Stimulated activated CD4-positive, alpha-beta T cell treated with anti-CD3 and anti-CD28 coated beads, Interleukin-12 subunit alpha, Interleukin-12 subunit beta, amount 100 ng/mL, for 24 hours (primary cell): Measurements from ENCODE around the gene MAN1C1.

Experiments
- DNase-seq, 2 experiments: peaks; one replicate each; pipeline ENCODE4 v3.0.0-alpha.2; 2020; ENCODE audit warnings: low read depth in 2 of 2

MAN1C1 gene

DNA sequence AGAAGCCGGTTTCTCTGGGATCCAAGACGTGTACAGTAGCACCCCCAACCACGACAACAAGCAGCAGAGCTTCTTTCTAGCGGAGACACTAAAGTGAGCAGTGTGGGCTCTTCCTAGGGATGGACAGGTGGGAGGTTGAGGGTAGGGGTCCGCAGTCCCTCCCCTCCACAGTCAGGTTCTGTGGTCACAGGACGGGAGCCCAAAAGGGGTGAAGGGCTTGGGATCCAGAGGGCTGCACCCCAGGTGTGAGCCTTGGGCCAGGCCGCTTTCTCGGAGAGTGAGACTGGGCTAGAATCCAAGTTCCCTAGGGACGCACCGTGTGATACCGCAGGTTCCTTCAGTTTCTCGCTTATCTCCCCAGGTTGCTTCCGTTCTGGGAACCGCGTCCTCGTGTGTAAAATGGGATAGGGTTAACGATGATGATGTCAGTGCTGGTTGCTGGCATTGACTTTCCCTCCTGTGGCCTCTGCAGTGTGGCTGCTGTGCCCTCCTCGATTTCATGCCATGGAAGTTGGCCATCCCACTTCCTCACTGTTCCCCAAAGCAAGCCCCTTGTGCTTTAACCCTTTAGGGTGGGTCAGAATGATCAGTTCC, 166.1 kb downstream of the MAN1C1 start:
- no peak for DNase-seq

- no peak for DNase-seq
Observed at GRCh38 chr1:25784575-25785051, 168.0 kb downstream of the MAN1C1 start.

DNA sequence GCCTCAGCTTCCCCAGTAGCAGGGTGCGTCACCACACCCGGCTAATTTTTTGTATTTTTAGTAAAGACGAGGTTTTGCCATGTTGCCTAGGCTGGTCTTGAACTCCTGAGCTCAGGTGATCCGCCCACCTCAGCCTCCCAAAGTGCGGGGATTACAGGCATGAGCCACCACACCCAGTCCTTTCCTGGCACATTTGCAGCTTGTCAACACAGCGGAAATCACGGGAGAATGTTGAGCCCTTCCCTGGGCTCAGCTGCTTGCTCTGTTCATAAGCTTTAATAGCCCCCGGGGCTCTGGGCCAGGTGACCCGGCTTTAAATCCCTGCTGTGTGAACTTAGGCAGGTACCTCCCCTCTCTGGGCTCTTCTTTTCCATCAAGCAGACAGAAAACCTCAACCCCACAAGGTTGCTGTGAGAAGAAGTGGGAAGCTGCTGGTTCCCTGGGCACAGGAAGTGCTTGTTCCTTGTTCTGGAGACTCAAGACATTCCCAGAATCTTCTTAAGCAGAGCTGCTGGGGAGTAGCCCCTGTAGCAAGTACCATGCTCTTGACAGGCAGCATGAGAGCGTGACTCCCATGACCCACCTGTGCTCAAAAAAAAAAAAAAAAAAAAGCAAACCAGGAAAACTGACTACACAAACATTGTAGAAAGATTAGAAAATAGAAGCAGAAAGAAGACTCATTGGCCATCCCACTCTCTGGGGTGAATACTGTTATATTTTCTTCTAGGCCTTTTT, 168.9 kb downstream of the MAN1C1 start:
- no peak for DNase-seq

- DNase-seq, result no peak
Observed at GRCh38 chr1:25786887-25787759, 170.5 kb downstream of the MAN1C1 start.

DNA sequence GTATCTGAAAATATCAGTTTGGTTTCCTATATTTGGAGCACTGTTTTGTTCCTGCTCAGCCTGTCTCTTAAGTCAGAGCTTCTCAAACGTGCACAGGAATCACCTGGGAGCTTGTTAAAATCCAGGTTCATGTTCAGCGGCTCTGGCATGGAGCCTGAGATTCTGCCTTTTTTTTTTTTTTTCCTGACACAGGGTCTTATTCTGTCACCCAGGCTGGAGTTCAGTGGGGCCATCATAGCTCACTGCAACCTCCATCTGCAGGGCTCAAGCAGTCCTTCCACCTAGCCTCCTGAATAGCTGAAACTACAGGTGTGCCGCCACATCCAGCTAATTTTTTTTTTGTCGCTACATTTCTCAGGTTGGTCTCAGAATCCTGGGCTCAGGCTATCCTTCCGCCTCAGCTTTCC, 171.2 kb downstream of the MAN1C1 start:
- DNase-seq, result no peak

- DNase-seq, result no peak
Observed at GRCh38 chr1:25790472-25790871, 173.9 kb downstream of the MAN1C1 start.

DNA sequence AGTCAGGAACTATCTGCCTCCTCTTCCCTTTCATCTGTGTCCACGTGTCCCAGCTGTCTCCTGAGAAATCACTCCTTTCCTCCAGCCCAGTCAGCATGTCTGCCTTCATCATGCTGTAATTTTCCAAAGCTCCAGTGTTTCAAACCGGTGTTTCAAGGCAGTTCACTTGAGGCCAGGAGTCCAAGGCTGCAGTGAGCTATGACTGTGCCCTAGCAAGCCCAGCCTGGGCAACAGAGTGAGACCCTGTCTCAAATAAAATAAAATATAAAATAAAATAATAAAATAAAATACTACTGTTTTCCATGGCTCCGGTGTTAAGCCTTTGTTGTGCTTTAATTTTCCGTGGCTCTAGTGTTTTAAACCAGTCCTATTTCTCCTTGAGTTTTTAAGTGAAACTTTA, 175.5 kb downstream of the MAN1C1 start:
- DNase-seq, result no peak

DNA sequence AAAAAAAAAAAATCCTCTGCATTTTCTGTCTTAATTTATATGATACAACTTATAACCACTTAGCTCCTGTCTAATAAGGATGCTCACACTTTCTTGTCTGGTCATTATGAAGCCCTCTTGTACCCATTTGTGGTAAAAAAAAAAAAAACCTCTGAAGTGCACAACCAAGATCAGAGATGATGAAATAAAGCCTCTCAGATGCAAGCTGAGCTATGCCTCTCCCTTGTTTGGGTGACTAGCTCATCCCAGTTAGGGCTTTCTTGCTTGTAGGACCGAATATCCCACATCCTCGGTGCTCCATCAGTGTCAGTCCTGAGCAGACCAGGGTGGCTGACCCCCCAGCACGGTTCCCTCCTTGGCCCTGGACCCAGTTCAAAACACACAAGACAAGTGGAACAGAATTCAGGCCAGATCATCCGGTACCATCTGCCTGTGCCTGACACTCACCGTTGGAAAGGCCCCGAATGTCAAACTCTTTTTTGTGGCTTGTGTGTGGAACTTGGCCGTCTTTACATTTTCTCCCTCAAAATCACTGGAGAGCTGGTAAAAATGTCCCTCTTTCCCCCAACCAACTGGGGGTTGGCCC, 177.1 kb downstream of the MAN1C1 start:
- no peak for DNase-seq

DNA sequence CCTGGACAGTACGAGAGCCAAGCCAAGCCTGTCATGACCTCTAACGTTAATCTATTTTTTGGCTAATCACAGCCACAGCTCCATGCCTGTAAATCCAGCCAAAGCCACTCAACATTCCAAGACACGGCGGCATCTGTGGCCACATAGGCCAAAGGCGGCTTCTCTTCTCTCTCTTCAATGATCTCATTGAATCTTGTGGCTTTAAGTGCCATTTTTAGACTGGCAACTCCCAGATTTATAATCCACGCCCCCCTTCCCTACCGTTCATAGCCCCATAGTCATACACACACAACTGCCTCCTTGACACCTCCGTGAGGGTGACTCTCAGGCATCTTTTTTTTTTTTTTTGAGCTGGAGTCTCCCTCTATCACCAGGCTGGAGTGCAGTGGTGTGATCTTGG, 177.7 kb downstream of the MAN1C1 start:
- no peak for DNase-seq

DNA sequence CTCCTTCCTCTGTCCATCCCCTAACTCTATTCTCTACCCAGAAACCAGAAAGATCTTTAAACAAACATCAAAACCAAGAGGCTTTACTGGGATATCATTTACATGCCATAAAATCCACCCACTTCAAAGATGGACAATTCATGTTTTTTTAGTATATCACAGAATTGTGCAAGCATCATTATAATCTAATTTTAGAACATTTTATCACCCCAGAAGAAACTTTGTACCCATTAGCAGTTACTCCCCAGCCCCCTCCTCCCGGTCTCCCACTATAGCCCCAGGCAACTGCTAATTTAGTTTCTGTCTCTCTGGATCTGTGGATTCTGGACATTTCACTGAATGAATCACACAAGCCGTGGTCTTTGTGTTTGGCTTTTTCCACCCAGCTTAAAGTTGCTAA, 178.6 kb downstream of the MAN1C1 start:
- no peak for DNase-seq

GRCh38 chr1:25795946-25796810, 179.6 kb downstream of the MAN1C1 start:
- DNase-seq, result no peak

DNA sequence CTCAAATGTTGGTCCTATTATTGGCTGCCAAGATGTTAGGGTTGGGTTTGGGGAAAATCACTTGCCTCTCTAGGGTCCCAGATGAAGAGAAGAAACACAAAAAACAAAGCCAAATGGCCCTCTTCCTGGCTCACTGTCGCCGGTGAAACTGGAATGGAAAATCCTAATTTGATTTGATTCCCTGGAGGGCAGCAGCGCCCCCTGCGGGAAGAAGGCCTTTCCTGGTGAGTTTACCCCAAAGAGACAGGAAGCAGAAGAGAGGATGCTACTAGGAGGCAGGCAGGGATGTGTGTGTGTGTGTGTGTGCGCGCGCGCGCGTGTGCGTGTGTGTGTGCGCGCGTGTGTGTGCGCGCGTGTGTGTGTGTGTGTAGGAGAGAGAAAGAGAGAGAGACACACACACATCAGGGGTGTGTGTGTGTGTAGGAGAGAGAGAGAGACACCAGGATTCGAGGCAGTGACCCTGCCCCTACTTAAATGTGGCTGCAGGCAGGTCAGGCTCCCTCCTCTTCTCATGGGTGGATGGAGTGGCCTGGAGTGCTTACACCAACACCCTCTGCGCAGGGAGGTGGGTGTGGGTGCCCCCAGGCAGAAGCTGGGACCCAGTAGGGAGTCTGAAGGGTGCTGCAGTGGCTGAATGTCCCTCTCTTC, 180.3 kb downstream of the MAN1C1 start:
- peak; percentile 67 to 92 for DNase-seq

GRCh38 chr1:25797939-25798338, 181.3 kb downstream of the MAN1C1 start:
- peak in 1 of 2 experiments; percentile 39 for DNase-seq

GRCh38 chr1:25798666-25799351, 182.2 kb downstream of the MAN1C1 start:
- DNase-seq, result no peak

DNA sequence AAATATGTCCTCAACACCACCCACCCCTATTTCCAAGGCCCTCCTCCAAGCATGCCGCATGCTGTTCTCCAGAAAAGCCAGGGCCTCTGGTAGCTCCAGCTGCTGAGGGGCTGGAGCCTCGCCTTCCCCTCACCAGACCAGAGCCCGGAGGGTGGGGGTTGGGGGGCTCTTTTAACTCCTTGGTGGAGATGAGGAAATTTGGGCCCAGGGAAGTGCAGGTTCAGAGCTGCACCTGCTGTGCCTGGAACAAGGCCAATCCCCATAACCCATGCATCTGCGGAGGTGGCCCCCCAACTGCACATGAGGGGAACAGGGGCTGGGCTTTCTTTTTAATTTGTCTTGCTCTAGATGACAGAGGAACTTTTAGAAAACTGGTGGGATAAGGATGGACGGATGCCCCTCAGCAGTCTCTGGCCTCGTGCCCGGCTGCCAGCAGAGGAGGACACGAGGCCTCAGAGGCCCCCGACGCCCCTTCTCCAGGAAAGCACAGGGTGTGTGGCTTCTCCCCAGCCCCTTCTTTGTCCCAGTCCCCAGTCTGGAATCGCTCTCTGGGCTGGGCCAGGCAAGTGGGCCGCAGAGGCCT, 182.9 kb downstream of the MAN1C1 start:
- DNase-seq, result no peak

DNA sequence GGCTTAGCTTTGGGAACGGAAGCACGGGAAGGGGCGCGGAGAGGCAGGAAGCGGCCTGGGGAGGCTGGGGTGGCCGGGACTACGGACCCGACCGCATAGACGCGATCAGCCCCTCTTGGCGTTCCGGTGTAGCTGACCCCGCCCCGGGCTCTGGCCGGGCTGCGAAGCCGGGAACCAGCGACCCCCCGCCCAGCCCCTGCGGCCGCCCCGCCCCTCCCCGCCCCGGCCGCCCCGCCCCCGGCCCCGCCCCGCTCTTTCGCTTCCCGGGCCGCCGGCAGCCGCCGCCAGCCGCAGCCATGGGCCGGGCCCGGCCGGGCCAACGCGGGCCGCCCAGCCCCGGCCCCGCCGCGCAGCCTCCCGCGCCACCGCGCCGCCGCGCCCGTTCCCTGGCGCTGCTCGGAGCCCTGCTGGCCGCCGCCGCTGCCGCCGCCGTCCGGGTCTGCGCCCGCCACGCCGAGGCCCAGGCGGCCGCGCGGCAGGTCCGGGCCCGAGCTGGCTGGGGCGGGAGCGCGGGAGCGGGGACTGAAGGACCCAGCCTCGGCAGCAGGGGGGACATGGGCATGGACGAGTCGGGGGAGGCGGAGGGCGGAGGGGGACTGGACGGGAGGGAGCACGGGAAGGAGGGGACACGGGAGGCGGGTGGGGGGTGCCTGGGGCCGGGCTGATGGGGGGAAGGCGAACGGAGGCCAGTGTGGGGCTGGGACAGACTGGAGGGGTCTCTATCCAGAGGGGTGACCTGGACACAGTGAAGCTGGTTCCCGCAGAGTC, 183.5 kb downstream of the MAN1C1 start, which contains the start of gene SELENON:
Gene SELENON, plus strand, starts transcription at position 259 of the 768 bp plus-strand sequence. Its CDS starts 38 bp downstream, at position 297.
- no peak for DNase-seq

DNA sequence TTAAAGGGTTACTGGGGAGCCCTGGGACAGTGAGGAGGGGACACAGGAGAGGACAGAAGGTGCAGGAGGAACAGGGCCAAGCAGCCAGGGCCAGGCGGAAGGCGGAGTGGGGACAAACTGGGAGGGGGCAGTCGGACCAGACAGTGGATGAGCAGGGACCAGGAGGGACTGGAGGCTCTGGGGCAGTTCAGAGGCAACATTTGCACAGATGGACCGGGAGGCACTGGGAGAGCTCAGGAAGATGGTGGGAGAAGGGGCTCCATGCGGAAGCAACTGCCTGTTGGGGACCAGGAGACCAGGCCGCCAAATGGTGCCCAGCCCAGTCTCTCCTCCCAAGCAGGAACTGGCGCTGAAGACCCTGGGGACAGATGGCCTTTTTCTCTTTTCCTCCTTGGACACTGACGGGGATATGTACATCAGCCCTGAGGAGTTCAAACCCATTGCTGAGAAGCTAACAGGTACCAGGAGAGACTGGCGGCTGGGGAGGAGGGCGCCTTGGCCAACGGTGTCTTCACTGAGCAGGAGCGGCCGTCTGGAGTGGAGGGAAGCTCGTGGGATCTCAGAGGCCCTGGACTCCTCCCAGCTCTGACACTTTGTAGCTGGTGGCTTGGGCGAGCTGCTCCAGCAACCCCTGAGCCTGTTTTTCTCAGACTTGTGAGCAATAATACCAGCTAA, 184.2 kb downstream of the MAN1C1 start:
- no peak for DNase-seq

- DNase-seq, result no peak
Observed at GRCh38 chr1:25802915-25803314, 186.3 kb downstream of the MAN1C1 start.
